ENCODE data around the gene STX10.

The STX10 gene

DNA sequence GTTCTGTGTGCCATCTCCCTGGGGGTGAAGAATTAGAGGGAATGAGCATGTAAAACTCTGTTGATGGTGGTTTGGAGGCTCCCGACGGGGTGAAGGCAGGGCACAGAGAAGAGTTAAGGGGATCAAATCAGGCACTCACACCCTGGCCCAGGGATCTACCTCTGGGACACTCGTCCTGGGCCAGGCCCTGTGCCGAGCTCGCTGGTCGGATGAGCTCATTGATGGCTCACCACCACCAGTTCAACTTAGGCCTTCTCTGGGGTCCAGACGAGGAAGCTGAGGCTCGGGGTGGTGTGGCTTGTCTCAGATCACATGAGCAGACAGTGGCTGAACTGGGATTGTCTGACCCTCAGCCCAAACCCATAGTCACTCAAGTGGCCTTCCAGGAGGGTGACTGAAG is 30.5 kb downstream of the STX10 start:
- DNase-seq (ENCODE audit: low read depth): peak; percentile 67

DNA sequence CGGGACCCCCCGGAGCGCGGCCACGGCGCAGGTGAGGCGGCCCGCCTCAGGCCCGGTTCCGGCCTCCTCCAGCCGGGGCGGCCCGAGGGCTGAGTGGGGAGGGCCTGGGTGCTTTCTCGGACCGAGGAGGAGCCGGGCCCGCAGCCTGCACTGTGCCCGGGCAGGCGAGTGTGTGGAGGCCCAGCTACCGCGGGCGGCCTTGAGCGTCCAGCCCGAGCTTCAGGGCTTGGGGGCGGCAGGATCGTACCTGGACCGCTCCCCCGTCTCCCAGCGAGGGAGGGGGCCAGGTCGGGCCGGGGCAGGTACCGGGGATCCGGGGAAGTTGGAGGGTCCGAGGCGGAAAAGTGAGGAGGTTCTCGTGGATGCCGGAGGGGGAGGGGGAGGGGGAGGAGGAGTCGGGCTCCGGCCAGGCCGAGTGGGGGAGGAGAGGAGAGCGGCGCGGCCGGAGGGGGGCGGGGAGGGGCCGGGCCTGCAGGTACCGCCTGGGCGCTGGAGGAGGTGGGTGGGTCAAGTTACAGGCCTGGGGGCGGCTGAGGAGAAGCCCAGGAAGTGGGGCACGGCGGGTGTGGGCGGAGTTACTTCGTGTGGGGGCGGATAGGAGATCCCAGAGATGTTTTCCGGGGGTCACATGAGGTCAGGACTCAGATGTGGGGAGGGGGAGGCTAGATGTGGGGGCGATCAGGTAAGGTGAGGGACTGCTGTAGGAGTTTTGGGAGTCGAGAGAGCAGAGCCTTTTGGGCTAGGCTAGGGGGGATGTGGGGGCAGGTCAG is 31.6 kb downstream of the STX10 start:
- DNase-seq (ENCODE audit: low read depth): peak; percentile 71

DNA sequence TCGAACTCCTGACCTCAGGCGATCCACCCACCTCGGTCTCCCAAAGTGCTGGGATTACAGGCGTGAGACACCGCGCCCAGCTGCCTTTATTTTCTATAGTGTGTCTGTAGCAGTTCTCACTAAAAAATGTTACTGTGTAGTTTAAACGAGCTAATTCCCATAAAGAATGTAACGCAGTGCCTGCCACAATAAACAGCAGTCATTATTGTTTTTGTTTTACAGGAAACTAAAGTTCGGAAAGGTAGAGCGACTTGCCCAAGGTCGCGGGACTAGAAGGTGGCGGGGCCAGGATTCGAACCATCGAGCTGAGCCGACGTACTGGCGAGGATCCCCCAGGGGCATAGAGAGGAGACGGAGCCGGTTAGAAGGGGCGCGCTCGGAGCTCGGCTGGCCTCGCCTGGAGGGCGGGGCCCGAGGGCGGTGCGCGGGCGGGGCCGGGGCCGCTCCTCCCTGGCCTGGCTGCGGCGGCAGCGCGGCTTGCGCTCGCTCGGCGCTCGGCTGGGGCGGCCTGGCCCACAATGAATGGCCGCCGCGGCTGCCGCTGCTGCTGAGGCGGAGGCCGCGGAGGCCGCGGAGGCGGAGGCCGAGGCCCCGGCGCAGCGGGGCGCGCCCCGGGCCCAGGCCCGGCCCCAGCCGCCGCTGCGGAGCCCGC is 32.3 kb downstream of the STX10 start, which contains the start of gene NACC1:
NACC1 (plus strand) TSS at position 493 of the 652 bp plus-strand sequence. CDS start 16,944 bp downstream, outside the sequence.
- DNase-seq (ENCODE audit: low read depth): peak; percentile 93

DNA sequence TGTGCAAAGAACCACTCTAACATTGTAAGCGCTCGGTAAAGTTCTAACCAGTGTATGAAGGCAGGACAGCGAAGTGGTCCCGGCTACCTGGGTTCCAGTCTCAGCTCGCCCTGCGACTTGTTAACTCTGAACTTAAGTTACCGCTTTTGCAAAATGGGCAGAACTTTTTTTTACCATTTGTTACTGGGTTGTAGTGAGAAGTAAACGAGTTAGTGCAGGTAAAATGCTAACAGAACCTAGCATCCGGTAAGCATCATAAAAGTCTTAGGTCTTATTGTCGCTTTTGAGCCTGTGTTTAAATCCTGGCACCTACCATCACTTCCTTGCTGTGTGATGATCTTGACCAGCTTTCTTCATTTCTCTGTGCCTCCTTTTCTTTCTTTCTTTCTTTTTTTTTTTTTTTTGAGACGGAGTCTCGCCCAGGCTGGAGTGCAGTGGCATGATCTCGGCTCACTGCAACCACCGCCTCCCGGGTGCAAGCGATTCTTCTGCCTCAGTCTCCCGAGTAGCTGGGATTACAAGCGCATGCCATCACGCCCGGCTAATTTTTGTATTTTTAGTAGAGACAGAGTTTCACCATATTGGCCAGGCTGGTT is 32.9 kb downstream of the STX10 start:
- peak; percentile 43 for DNase-seq (ENCODE audit: low read depth)

DNA sequence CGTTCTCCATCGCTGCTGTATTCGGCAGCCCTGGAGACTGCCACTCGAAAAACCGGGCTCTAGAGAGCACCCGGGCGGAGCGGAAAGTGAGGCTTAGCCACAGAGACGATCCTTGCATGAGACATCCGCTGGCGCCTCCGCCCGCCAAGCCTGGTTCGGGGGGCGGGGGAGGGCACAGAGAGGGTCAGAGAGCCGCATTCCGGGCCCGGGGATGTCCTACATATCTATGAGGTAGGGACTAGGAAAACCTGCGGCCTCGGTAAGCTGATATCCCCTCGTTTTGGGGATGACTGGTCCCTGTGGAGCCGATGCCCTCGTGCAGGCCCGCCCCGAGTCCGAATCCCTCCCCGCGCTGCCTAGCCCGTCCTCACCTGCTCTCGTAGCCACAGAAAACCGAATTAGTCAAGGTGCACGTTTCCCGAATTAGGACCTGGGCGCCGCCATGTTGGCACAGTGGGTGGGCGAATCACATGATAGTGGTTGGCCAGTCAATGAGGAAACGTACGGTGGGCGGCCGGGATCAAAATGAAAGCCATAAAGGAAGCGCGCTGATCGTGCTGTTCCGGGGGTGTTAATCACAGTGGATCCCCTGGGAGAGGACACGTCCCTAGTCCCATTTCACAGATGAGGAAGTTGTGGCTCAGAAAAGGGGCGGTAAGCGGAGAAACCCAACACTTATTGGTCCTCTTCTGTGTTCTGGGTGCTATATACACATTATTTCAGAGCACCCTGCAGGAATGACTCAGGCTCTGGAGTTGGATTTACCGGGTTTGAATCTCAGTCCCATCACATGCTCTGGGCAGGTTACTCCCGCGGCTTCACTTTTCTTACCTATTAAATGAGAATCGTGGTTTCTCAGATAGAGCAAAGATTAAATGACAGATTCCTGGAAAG is 33.6 kb downstream of the STX10 start, which contains the start of gene TRMT1:
TRMT1 (minus strand) TSS at position 459 of the 894 bp plus-strand sequence; CDS start at position 118, 341 bp downstream.
- DNase-seq (ENCODE audit: low read depth): peak; percentile 96

DNA sequence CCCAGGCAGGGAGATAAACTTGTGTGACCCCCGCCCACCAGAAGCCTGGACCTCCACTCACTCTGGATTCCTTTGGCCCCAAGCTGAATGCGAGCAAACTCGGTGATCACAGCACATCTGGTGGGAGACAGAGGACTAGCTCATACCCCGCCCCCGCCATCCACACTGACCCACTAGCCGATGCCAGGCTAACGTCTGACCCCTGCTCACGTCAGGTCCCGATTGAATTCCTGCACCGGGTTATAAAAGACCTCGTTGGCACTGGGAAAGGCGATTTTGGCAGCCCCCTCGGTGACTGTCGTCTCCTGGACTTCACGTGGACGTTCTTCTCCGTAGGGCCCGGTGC is 34.3 kb downstream of the STX10 start:
- no peak for DNase-seq (ENCODE audit: low read depth)

DNA sequence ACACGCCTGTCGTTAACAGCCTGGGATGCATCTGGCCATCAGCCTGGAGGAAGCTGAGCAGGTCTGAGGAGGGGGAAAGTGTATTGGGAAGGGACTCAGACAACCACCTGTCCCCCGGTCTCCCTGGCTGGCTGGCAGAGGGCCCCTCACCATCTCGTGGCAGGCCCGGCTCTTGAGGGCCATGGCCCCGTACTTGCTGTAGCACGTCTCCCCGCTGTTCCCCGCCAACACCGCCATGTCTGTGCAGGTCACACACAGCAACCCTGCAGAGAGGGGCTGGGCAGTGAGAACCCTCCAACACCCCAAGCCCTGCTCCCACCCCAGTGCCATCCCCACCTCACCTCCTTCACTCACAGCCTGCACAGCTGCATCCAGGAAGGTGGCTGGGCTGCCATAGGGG is 37.6 kb downstream of the STX10 start:
- DNase-seq (ENCODE audit: low read depth): no peak

DNA sequence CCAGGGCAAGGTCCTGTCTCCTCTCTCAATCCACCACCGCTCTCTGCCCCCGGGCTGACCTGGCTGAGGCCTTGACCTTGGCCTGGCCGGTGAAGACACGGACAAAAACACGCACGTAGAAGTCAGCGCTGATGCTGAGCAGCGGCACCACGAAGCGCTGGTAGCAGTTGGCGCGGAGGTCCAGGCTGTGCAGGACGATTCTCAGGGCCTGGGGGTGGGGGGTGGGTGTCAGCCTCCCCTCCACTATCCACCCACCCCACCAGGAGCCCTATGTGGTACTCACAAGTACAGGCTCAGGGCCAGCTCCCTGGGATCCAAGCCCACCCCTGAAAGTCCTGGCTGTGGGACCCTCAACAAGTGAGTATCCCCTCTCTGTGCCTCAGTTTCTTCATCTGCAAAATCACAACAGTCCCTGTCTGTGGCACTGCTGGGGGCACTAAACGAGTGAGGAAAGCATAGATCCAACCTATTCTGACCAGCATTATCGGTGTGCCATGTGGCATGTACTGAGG is 40.0 kb downstream of the STX10 start:
- DNase-seq (ENCODE audit: low read depth): no peak

DNA sequence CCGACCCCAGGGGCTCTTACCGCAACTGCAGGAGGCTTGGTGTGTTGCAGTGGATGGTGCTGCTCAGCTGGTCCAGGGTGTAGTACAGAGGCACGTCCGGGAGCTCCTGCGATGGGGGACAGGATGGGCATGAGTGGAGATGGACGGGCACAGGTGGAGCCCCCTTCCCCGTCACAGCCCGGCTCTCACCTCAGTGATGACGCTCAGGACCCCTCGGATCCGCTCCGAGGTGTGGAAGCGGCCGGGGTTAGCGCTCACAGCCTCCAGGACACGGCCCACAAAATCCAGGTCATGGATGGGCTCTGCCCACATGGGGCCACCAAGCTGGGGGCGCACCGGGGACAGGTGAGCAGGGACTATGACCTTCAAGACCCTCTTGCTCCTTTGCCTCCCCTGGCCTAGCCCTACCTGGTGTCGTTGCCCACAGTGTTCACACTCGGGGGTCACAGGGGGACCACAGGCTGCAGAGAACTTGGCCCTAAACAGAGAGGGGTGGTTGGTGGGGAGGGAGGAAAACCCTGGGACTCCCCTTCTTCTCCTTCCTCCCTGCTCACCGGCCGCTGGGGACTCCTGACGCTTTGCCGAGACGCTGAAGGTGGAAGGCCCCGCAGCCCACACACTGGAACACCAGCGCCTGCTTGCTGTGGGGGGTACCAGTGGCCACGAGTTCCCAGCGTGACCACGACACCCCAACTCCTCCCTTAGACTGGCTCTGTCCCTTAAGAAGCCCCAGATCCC is 40.6 kb downstream of the STX10 start:
- no peak for DNase-seq (ENCODE audit: low read depth)

DNA sequence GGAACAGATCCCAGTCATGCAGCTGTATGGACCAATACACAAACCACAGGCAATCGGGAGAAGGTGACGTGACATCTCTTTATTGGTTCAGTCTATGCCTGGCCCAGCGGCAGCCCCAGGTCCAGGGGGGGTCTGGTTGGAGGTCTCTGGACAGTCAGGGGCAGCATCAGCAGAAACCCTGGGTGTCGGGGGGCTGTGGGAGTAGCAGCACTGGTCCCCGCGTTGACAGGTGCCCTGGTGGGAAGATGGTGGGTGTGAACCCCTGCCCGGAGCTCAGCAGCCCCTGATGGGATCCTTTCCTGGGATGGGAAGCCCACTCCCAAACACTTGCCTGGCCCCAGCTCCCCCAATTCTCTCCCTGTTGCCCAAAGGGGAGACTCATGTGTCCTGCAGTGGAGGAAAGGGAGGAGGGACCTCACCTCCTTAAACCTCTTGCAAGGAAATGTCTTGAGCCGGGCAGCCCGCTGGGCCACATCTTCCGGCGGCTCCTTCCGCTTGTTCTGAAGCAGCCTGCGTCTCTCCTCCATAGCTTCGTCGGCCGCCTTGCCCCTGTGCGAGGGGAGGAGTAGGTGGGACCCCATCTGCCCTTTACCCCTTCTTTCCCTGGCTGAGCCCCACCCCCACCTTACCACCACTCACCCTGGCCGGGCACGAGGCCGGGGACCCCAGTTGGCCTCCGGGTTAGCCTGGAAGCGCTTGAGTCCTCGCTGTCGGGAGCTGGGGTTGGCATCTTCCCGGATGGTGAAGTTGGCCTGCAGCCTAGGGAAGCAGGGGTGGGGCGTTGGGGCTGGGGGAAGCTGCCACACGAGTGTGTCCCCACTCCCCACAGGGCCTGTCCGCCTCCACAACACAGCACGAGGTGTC is 45.1 kb downstream of the STX10 start:
- no peak for DNase-seq (ENCODE audit: low read depth)

DNA sequence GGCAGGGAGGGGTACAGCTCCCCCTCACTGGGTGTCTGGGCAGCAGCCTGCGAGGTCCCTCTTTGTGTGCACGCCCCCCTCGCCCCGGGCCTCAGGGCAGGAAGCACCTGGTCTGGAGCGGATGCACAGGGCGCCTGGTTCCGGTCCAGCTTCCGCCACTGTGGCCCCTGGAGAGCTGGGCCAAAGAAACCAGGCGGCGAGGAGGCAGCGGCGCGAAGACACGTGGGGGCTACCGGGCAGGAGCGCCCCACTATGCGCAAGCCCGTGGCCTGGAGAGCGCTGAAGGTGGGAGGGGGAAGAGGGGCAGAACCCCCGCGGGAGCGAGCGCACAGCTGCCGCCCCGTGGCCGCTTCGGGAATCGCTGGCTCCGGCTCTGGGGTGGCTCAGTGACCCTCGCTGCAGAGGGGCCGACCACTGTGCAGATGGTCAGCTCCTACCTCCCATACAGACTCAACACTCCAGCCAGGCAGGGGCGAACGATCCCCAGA is 45.8 kb downstream of the STX10 start:
- no peak for DNase-seq (ENCODE audit: low read depth)

DNA sequence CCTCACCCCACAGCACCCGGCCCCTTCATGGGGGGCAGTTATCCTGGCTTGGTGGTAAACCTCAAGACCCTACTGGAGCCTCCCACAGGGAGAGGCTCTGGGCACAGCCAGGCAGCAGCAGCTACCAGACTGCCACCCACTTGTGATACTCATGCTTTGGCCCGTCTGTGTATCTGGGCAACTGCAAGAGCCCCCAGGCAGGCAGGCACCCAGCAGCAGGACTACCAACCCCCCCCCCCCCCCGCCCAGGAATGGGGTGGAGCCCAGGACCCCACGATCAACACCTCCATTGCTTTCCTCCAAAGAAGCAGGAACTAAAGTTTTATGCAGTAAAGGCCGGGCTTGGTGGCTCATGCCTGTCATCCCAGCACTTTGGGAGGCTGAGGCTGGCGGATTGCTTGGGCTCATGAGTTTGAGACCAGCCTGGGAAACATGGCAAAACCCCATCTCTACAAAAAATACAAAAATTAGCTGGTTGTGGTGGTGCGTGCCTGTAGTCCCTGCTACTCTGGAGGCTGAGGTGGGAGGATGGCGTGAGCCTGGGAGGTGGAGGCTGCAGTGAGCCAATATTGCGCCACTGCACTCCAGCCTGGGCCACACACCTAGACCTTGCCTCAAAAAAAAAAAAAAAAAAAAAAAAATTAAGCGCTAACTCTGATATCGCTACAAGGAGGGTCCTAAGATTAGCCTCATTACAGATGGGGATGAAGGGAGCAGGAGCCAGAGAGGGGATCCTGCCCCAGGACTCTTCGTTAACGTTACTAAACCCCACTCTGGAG is 46.4 kb downstream of the STX10 start:
- DNase-seq (ENCODE audit: low read depth): no peak

DNA sequence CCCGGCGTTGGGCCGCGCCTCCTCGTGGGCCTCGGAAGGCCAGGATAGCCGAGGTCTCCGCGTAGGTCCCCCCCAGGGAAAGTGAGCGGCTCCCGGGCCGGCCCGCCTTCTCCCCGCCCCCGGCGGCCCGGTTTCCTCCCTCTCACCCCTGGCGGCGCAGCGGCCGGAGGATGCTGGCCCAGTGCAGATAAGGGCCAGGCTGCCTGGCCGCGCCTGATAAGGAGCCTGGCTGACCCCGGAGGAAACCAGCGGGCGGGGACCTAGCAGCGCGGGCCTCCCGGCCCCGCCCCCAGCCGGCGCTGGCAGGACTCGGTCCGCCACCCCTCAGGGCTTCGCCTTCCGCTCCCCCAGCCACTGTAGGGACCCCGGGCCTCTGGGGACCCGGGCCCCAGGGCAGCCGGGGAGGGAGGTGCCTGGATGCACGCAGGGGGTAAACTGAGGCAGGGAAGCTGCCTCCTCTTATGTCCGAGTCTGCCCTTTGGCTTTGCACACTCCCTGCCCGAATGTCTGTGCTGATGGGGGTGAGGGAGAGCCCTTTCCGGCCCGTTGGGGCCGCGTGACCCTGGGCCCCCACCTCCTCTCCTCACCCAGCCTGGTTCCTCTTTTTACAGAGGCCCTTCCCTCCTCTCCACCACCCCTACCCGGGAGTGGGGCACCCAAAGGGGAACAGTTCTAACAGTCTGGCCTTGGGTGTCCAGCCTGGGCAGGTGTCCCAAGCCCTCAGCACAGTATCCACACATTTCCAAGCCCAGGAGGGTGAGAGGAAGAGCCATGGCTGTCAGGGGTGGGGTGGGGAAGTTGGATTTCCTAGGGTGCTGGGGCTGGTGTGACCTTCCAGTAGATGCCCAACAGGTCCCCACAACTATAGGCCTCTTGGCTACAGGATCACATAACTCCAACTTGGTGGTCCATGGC is 47.3 kb downstream of the STX10 start, which contains the start of gene LYL1:
LYL1 (minus strand) TSS at position 193 of the 915 bp plus-strand sequence. CDS start 1,687 bp downstream, outside the sequence.
- peak; percentile 75 for DNase-seq (ENCODE audit: low read depth)

DNA sequence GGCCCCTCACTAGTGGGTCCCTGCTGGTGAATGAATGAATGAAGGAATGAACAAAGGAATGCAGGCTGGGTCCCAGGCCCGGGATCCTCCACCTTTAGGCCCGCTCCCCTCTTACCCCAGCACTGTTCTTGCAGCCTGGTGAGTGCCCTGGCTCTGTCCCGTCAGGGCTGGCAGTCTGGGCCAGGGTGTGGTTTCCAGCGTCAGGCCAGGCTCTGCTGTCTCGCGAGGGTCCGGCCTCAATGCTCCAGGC is 47.8 kb downstream of the STX10 start:
- no peak for DNase-seq (ENCODE audit: low read depth)

DNA sequence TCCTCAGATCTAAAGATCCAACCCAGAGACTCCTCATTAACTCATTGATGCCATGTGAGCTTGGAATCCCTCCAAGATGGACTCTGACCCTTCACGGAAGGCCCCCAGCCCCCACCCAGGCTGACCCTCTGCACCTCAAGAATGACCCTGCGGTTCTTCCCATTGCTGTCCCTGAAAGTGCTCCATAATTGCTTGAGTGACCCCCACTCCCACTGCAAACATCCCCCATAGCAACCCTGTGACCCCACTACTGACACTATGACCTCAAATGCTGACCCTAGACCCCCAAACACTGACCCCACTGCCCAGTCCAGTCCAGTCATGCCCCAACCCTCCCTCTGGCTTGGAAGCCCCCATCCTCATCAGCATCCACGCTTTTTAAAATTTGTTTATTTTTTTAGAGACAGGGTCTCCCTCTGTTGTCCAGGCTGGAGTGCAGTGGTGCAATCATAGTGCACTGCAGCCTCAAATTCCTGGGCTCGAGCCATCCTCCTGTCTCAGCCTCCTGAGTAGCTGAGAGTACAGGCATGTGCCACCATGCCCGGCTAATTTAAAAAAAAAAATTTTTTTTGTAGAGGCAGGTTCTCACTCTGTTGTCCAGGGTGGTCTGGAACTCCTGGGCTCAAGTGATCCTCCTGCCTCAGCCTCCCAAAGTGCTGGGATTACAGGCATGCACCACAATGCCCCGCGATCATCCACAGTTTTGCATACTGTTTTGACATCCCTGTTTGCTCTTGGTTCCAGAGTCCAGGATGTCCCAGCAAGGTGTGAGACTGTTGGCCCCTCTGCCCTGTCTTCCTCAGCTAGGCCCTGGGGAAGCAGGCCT is 48.4 kb downstream of the STX10 start:
- no peak for DNase-seq (ENCODE audit: low read depth)

DNA sequence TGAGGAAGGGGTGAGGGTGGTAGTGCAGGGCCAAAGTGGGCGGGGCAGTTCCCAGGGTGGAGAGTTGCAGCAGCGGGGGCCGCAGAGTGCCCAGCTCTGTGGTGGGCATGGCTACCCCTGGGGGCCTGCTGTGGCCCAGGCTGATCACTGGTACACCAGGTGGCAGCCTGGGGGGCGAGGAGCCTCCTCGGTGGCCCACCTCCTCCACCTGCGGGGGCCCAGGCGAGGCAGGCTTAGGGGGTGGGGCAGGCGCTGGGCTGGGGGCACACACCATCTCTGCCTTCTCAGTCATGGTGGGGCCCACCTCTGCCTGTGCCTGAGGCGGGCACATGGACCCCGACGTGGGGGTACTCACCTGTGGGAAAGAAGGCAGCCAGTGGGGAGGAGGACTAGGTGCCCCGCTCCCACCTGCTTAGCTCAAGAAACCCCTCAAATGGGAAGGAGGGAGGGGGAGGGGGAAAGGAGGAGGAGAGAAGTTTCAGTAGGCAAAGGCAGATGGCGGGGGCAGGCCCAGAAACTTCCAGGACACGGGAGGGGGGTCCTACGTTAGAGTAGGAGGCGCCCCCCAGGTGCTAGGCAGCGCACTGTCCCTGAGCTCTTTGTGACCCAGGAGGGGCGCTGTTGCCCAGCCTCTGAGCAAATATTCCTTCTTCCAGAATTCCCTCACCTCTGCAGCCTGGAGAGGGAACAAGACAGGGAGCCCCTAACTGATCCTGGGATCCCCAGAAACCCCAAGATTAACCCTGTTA is 49.2 kb downstream of the STX10 start:
- DNase-seq (ENCODE audit: low read depth): peak; percentile 50
